Epithelial cell of proximal tubule (primary cell): ENCODE results near the gene NDUFS8. TPM values are rescaled to one million over a fixed set of nuclear protein-coding genes. Genes with fewer than 3 reads are reported as not detected.

Experiments used
- DNase-seq: peaks from one replicate; pipeline ENCODE4 v3.0.0-alpha.2; 2011; ENCODE audit warnings: low read depth
- H3K4me3 ChIP-seq: 2 replicates; pipeline ENCODE4 v1.5.1; 2011; ENCODE audit warnings: low read depth, mild to moderate bottlenecking, low read length
- total RNA-seq: library from RNA; depleted of rRNA; stranded (reverse); fragments of >200 nt; gene quantifications from 2 replicates; pipeline ENCODE4 v1.2.3, GENCODE V29; 2015
- TF ChIP-seq, protein P1 (sequence below): conservative IDR thresholded peaks from 2 replicates; pipeline ENCODE4 v1.5.1; 2012; ENCODE audit warnings: low read depth, mild to moderate bottlenecking, low read length

The NDUFS8 gene
- total RNA-seq, 1 donor from 2014 or later: 345 TPM

- DNase-seq: no peak
- TF ChIP-seq, protein P1, sequence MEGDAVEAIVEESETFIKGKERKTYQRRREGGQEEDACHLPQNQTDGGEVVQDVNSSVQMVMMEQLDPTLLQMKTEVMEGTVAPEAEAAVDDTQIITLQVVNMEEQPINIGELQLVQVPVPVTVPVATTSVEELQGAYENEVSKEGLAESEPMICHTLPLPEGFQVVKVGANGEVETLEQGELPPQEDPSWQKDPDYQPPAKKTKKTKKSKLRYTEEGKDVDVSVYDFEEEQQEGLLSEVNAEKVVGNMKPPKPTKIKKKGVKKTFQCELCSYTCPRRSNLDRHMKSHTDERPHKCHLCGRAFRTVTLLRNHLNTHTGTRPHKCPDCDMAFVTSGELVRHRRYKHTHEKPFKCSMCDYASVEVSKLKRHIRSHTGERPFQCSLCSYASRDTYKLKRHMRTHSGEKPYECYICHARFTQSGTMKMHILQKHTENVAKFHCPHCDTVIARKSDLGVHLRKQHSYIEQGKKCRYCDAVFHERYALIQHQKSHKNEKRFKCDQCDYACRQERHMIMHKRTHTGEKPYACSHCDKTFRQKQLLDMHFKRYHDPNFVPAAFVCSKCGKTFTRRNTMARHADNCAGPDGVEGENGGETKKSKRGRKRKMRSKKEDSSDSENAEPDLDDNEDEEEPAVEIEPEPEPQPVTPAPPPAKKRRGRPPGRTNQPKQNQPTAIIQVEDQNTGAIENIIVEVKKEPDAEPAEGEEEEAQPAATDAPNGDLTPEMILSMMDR: no peak
- no peak overlapping the region for H3K4me3 ChIP-seq
These were observed 13.8 kb downstream of the NDUFS8 start for GRCh38 chr11:68044145-68044813.

DNA sequence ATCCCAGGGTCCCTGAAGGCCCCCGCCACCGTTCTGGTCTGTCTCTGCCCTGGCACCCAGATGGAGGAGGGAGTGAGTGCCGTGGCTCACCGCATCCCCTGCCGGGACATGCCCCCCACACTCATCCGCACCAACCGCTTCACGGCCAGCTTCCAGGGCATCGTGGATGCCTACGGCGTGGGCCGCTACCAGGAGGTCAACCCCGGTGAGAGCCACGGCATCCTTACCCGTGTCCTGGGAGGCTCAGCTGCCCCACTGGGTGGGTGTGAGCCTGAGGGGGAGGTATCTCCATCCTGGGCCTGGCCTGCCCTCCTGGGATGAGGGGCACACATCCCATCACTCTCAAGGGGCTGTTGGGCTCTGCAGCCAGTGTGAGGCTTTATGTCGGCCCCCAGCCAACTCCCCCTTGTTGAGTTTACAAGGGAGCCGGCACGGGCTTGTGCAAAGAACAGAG lies 14.4 kb downstream of the NDUFS8 start:
- no peak overlapping the region for H3K4me3 ChIP-seq
- TF ChIP-seq, protein P1: no peak
- no peak for DNase-seq

GRCh38 chr11:68047437-68048290 lies 17.2 kb downstream of the NDUFS8 start:
- H3K4me3 ChIP-seq: no peak overlapping the region
- TF ChIP-seq, protein P1: no peak
- DNase-seq: no peak

GRCh38 chr11:68048681-68049508 lies 18.4 kb downstream of the NDUFS8 start:
- TF ChIP-seq, protein P1: no peak
- no peak for DNase-seq

GRCh38 chr11:68049509-68050370 lies 19.3 kb downstream of the NDUFS8 start:
- H3K4me3 ChIP-seq: no peak overlapping the region
- no peak for DNase-seq
- TF ChIP-seq, protein P1: no peak

More at GRCh38 chr11:68048681-68049508, 18.4 kb downstream of the NDUFS8 start:
- no peak overlapping the region for H3K4me3 ChIP-seq

DNA sequence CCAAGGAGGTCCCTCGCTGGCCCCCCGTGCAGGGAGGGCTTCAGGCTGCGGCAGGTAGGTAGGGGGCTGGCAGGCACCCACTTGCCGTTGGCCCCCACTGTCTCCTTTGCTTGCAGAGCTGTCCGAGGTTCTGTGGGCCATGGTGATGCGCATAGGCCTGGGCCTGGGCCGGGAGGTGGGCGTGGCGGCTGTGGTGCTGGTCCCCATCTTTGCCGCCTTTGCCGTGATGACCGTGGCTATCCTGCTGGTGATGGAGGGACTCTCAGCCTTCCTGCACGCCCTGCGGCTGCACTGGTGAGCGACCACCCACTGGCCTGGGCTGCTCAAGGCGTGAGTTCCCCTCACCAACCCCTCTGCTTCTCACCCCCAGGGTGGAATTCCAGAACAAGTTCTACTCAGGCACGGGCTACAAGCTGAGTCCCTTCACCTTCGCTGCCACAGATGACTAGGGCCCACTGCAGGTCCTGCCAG lies 19.9 kb downstream of the NDUFS8 start:
- TF ChIP-seq, protein P1: no peak
- DNase-seq: no peak
- H3K4me3 ChIP-seq: no peak overlapping the region
